ENCODE results near the gene CITED4.

DNA sequence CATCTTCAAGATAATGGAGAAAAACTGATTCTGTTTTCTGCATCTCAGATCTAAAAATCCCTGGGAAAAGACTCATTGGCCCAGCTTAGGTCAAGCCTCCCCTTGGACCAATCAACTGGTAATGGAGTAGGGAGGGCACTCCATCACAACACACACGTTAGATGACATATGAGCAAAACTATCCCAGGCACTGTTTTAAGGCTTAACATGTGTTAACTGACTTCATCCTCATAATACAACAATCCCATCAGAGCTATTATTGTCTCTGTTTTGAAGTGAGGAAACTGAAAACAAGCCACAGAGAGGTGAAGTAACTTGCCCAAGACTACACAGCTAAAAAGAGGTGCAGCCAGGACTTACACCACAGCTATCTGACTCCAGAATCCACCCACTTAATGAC lies 14.7 kb upstream of the CITED4 start:
- TF ChIP-seq, protein P1, sequence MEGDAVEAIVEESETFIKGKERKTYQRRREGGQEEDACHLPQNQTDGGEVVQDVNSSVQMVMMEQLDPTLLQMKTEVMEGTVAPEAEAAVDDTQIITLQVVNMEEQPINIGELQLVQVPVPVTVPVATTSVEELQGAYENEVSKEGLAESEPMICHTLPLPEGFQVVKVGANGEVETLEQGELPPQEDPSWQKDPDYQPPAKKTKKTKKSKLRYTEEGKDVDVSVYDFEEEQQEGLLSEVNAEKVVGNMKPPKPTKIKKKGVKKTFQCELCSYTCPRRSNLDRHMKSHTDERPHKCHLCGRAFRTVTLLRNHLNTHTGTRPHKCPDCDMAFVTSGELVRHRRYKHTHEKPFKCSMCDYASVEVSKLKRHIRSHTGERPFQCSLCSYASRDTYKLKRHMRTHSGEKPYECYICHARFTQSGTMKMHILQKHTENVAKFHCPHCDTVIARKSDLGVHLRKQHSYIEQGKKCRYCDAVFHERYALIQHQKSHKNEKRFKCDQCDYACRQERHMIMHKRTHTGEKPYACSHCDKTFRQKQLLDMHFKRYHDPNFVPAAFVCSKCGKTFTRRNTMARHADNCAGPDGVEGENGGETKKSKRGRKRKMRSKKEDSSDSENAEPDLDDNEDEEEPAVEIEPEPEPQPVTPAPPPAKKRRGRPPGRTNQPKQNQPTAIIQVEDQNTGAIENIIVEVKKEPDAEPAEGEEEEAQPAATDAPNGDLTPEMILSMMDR (conservative IDR thresholded peaks at IDR 0.05; ENCODE audit: low read length) = no peak
- no peak for TF ChIP-seq EZH2phosphoT487 (IDR thresholded peaks at IDR 0.05; ENCODE audit: borderline replicate concordance, low read depth, low read length)
